Endodermal cell (in vitro differentiated cells): ENCODE results near the gene CD33. TPM values are rescaled to one million over a fixed set of nuclear protein-coding genes. Genes with fewer than 3 reads are reported as not detected.

Source experiments
- DNase-seq: peaks from one replicate; pipeline ENCODE4 v3.0.0-alpha.2; 2017
- H3K27ac ChIP-seq: 2 replicates; pipeline ENCODE4 v1.5.1; 2013; ENCODE audit warnings: mild to moderate bottlenecking, low read depth, low read length, moderate library complexity
- H3K27me3 ChIP-seq: 2 replicates; pipeline ENCODE4 v1.6.1; 2013; ENCODE audit warnings: mild to moderate bottlenecking, low read length, moderate library complexity; ENCODE audit not compliant: insufficient read depth, control insufficient read depth, poor library complexity, severe bottlenecking
- H3K36me3 ChIP-seq: 2 replicates; pipeline ENCODE4 v1.7.0; 2013; ENCODE audit warnings: mild to moderate bottlenecking, low read length, moderate library complexity; ENCODE audit not compliant: control insufficient read depth, insufficient read depth
- H3K4me1 ChIP-seq: one replicate; pipeline ENCODE4 v1.7.0; 2013; ENCODE audit warnings: low read length; ENCODE audit not compliant: control insufficient read depth, insufficient read depth
- H3K4me3 ChIP-seq: 2 replicates; pipeline ENCODE4 v1.5.1; 2013; ENCODE audit warnings: mild to moderate bottlenecking, low read length, moderate library complexity
- H3K9ac ChIP-seq: 2 replicates; pipeline ENCODE4 v1.6.1; 2013; ENCODE audit warnings: mild to moderate bottlenecking, low read length, moderate library complexity; ENCODE audit not compliant: poor library complexity, severe bottlenecking; ENCODE audit errors: extremely low read depth
- H3K9me3 ChIP-seq: 2 replicates; pipeline ENCODE4 v1.6.1; 2013; ENCODE audit warnings: mild to moderate bottlenecking, low read length, moderate library complexity; ENCODE audit not compliant: control insufficient read depth
- H3K27ac Mint-ChIP-seq: 2 replicates; pipeline ENCODE4 v1.8.0; 2020; ENCODE audit warnings: mixed read lengths
- H3K27me3 Mint-ChIP-seq: 2 replicates; pipeline ENCODE4 v1.8.0; 2021; ENCODE audit warnings: mild to moderate bottlenecking, mixed read lengths; ENCODE audit not compliant: insufficient read depth
- H3K36me3 Mint-ChIP-seq: 2 replicates; pipeline ENCODE4 v1.8.0; 2020; ENCODE audit warnings: low read depth, mixed read lengths
- H3K4me1 Mint-ChIP-seq: 2 replicates; pipeline ENCODE4 v1.8.0; 2020; ENCODE audit warnings: mixed read lengths
- H3K4me3 Mint-ChIP-seq: 2 replicates; pipeline ENCODE4 v1.8.0; 2020; ENCODE audit warnings: mild to moderate bottlenecking, moderate library complexity, mixed read lengths
- H3K9me3 Mint-ChIP-seq: 2 replicates; pipeline ENCODE4 v1.8.0; 2020; ENCODE audit warnings: mild to moderate bottlenecking, mixed read lengths
- WGBS, 2 experiments: methylation state at CpG; one replicate each; pipeline versions ENCODE4 v1.1.5 to v1.1.7; 2013; ENCODE audit warnings: missing lambda C conversion rate in 2 of 2, mixed read lengths in 1 of 2; ENCODE audit not compliant: insufficient coverage in 1 of 2, insufficient read length in 1 of 2; 5-methylcytosine and 5-hydroxymethylcytosine counted together
- total RNA-seq, 2 donors: library from RNA; stranded (reverse); fragmentation: NEBNext Ultra II Directional in 1 of 2; extraction: Animal tissue kit (Norgen Biotek cat#: 25700) in 1 of 2; gene quantifications; 2 replicates in 1 of 2; 3 replicates in 1 of 2; pipeline ENCODE4 v1.2.1, GENCODE V29; 2021
- TF ChIP-seq, protein P1 (sequence below): fragments of 200-600 bp; sonication (generic); conservative IDR thresholded peaks from 2 replicates; pipeline ENCODE4 v1.5.0; 2021; ENCODE audit warnings: antibody characterized with exemption, mild to moderate bottlenecking

The CD33 gene
- total RNA-seq, 2 donors from 2014 or later: not detected

DNA sequence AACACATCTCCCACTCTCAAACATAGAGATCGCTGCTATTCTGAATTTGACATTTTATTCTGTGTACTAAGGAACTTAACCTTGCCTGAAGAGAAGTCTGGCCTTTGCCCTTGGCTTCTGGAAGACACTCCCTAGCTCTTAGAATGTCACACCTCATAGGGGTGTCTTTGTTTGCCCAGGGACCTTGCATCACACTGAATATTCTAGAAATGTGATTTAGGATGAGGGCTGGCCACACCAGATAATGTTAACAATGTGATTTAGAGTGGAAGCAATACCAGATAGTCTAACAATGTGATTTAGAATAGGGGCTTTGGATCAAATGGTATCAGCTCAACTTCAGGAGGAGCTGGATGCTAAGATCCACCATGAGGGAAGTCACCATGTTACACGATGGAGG lies 32.6 kb downstream of the CD33 start:
- peak; percentile 34 for DNase-seq
- Histone ChIP-seq H3K9ac (no peak overlapping the region), H3K27ac (no peak overlapping the region), H3K36me3 (no peaks in the 10 kb centered on the region), H3K4me3 (peak overlapping the region; percentile 38), H3K4me1 (peaks cover 7% of the 10 kb centered on the region), H3K27me3 (no peaks in the 10 kb centered on the region), H3K9me3 (peaks cover 13% of the 10 kb centered on the region)
- TF ChIP-seq, protein P1, sequence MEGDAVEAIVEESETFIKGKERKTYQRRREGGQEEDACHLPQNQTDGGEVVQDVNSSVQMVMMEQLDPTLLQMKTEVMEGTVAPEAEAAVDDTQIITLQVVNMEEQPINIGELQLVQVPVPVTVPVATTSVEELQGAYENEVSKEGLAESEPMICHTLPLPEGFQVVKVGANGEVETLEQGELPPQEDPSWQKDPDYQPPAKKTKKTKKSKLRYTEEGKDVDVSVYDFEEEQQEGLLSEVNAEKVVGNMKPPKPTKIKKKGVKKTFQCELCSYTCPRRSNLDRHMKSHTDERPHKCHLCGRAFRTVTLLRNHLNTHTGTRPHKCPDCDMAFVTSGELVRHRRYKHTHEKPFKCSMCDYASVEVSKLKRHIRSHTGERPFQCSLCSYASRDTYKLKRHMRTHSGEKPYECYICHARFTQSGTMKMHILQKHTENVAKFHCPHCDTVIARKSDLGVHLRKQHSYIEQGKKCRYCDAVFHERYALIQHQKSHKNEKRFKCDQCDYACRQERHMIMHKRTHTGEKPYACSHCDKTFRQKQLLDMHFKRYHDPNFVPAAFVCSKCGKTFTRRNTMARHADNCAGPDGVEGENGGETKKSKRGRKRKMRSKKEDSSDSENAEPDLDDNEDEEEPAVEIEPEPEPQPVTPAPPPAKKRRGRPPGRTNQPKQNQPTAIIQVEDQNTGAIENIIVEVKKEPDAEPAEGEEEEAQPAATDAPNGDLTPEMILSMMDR: no peak
- H3K27me3 Mint-ChIP-seq: no peaks in the 10 kb centered on the region
- 96% methylated on average over 2 of the region's 2 CpGs; no CpG with 5 or more reads in 1 of the 2 experiments for WGBS, 2 experiments
- no peaks in the 10 kb centered on the region for H3K36me3 Mint-ChIP-seq
- H3K27ac Mint-ChIP-seq: no peak overlapping the region
- peaks cover 17% of the 10 kb centered on the region for H3K4me1 Mint-ChIP-seq
- no peaks in the 10 kb centered on the region for H3K9me3 Mint-ChIP-seq
- H3K4me3 Mint-ChIP-seq: no peak overlapping the region

DNA sequence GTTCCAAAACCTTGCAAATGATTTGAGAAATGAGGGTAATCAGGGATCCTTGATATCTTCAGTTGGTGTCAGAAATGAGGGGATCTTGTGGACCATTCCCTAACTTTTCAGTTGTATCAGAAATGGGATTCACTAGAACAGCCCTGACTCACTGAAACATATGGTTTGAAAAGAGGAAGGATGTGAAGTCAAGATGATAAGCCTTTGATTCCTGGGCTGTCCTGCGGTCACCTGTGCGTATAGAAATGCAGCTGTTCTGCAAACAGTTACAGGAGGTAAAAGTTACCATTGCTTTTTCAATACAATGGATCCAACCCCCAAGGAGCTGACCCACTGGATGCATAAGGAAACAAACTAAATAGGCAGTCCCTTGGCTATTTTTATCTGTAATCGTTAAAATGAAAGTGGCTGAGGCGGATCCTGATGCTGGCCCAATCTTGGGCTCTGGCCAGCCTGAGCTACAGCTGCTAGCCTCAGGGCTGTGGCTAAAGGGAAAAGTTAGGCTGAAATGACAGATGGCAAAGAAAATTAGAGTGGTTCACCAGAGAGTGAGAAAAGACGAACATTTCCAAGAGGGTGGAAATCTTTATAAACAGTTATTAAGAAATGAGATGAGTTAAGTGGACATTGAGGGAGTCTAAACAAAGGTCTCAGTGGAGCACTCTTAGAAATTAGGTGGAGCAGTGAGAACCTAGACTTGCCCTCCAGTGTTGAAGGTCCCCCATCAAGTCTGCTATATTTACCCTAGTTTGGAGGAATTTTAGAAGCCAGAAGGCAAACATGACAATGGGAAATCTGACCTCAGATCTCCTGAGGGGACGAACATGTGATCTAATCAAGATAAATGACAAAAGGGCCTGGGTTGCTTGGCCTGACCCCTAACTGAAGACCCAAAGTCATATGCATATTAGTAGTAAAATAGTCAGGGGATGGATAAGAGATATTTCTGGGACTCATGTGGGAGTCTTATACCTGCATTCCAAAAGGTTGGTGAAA lies 33.6 kb downstream of the CD33 start:
- Histone ChIP-seq H3K27me3 (no peaks in the 10 kb centered on the region), H3K4me1 (peaks cover 7% of the 10 kb centered on the region), H3K36me3 (no peaks in the 10 kb centered on the region), H3K4me3 (peak overlapping the region; percentile 38), H3K27ac (no peak overlapping the region), H3K9me3 (peaks cover 13% of the 10 kb centered on the region), H3K9ac (no peak overlapping the region)
- H3K4me3 Mint-ChIP-seq: no peak overlapping the region
- H3K36me3 Mint-ChIP-seq: no peaks in the 10 kb centered on the region
- 91 to 96% methylated on average over 5 to 6 of the region's 6 CpGs for WGBS, 2 experiments
- TF ChIP-seq, protein P1: no peak
- DNase-seq: peak; percentile 17
- H3K27me3 Mint-ChIP-seq: no peaks in the 10 kb centered on the region
- H3K4me1 Mint-ChIP-seq: peaks cover 17% of the 10 kb centered on the region
- H3K27ac Mint-ChIP-seq: no peak overlapping the region
- H3K9me3 Mint-ChIP-seq: no peaks in the 10 kb centered on the region

DNA sequence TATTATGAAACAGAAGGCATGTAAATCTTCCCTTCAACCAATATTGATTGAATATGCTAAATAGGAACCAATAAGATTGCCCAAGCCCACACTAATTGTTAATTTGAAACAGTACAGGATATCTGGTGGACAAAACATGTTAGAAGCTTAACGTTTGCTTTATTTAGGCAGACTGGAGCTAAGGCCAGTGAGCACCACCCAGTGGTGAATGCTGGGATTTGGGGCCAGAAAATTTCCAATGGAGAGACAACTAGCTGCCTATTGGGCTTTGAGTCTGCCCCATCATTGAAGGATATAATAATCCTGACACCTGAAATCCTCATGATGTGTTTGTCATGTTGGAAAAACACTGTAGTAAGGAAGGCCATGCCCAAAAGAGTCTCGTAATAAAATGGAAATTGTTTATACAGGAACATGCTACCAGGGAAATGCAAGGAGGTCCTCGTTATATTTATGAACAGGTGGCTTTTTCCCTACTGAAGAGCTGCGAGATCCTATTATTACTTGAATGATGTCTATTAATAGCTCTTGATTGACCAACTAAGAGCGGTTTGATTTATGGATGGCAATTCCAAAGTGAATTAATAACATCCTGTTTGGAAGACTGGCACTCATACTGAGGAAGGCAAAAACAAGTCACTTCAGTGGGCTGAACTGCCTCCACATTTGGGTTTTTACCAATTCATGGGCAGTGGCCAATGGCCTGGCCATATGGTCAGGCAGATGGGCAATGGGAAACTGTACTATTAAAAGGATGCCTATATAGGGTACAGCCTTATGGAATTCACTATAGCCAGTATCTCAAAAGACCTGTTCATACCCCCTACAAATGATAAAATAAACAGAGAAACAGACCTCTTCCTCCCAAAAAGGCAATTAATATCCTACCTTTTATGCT lies 34.7 kb downstream of the CD33 start:
- Histone ChIP-seq H3K9me3 (peaks cover 13% of the 10 kb centered on the region), H3K4me1 (peaks cover 7% of the 10 kb centered on the region), H3K27ac (no peak overlapping the region), H3K36me3 (no peaks in the 10 kb centered on the region), H3K4me3 (no peak overlapping the region), H3K27me3 (no peaks in the 10 kb centered on the region), H3K9ac (no peak overlapping the region)
- no peaks in the 10 kb centered on the region for H3K27me3 Mint-ChIP-seq
- H3K36me3 Mint-ChIP-seq: no peaks in the 10 kb centered on the region
- 48 to 58% methylated on average over 5 of the region's 5 CpGs for WGBS, 2 experiments
- no peak overlapping the region for H3K4me3 Mint-ChIP-seq
- peaks cover 17% of the 10 kb centered on the region for H3K4me1 Mint-ChIP-seq
- TF ChIP-seq, protein P1: peak; percentile 88
- no peaks in the 10 kb centered on the region for H3K9me3 Mint-ChIP-seq
- H3K27ac Mint-ChIP-seq: no peak overlapping the region
- DNase-seq: peak; percentile 85
